NB4 (cell line): ENCODE data around the gene GNG7.
"Not testable (repeated sequence)": the region's sequence is repeated elsewhere in the genome, so short reads cannot be mapped to it uniquely, and the experiment has no call there.

Experiments
- DNase-seq: peaks from one replicate; pipeline ENCODE4 v3.0.0; 2010; ENCODE audit warnings: low read depth
- H3K4me3 ChIP-seq: one replicate; pipeline ENCODE4 v1.5.1; 2011; ENCODE audit warnings: mild to moderate bottlenecking, low read depth, low read length, moderate library complexity
- MAX ChIP-seq: IDR thresholded peaks from 2 replicates; pipeline ENCODE4 v1.6.1; 2011; ENCODE audit warnings: low read depth, low read length
- MYC ChIP-seq: IDR thresholded peaks from 2 replicates; pipeline ENCODE4 v1.6.1; 2011; ENCODE audit warnings: low read depth, low read length
- POLR2A ChIP-seq: IDR thresholded peaks from 2 replicates; pipeline ENCODE4 v1.6.1; 2011; ENCODE audit warnings: mild to moderate bottlenecking; ENCODE audit not compliant: insufficient read length; ENCODE audit errors: extremely low read depth
- TF ChIP-seq, protein P1 (sequence below): IDR thresholded peaks from one replicate; pipeline ENCODE4 v1.5.1; 2012; ENCODE audit warnings: low read depth, low read length

Gene GNG7

DNA sequence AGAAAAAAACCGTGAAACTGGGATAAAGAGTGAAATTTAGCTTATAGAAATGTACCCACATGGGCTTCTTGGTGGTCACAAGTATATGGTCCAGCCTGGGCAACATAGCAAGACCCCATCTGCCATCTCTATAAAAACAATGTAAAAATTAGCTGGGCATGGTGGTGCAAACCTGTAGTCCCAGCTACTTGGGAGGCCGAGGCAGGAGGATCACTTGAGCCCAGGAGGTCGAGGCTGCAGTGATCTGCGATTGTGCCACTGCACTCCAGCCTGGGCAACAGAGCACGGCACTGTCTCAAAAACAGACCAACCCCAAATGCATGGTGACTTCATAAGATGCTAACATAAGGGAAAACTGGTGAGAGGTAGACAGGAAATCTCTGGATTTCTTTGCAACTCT lies 54.4 kb downstream of the GNG7 start:
- DNase-seq: no peak
- H3K4me3 ChIP-seq: no peak overlapping the region
- no peak for TF ChIP-seq MAX
- TF ChIP-seq MYC: no peak
- TF ChIP-seq, protein P1, sequence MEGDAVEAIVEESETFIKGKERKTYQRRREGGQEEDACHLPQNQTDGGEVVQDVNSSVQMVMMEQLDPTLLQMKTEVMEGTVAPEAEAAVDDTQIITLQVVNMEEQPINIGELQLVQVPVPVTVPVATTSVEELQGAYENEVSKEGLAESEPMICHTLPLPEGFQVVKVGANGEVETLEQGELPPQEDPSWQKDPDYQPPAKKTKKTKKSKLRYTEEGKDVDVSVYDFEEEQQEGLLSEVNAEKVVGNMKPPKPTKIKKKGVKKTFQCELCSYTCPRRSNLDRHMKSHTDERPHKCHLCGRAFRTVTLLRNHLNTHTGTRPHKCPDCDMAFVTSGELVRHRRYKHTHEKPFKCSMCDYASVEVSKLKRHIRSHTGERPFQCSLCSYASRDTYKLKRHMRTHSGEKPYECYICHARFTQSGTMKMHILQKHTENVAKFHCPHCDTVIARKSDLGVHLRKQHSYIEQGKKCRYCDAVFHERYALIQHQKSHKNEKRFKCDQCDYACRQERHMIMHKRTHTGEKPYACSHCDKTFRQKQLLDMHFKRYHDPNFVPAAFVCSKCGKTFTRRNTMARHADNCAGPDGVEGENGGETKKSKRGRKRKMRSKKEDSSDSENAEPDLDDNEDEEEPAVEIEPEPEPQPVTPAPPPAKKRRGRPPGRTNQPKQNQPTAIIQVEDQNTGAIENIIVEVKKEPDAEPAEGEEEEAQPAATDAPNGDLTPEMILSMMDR: no peak
- no peak for TF ChIP-seq POLR2A

- no peak for DNase-seq
- H3K4me3 ChIP-seq: no peak overlapping the region
- TF ChIP-seq, protein P1: no peak
- TF ChIP-seq POLR2A (no peak), MYC (no peak), MAX (no peak)
Measured at GRCh38 chr19:2646866-2647535, 55.5 kb downstream of the GNG7 start.

DNA sequence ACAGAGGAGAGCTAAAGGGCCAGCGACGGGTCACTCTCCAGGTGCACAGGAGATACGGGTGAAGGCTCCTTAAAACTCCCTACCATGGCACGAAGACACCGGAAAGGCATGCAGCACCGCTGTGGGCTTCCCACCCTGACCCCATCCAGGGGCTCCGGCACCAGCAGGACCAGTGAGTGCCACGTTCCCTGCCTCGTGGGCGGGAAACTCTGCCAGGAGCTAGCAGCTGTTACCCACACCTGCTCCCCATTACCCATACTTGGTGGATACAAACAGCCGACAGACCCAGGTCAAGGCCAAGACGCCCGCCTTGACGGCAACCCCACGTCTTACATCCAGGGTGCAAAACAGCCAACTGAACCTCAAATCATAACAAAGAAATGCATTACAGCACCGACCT lies 56.7 kb downstream of the GNG7 start:
- TF ChIP-seq MYC (no peak), POLR2A (no peak), MAX (no peak)
- TF ChIP-seq, protein P1: no peak
- H3K4me3 ChIP-seq: no peak overlapping the region
- no peak for DNase-seq

- not testable (repeated sequence) for H3K4me3 ChIP-seq, DNase-seq
Measured at GRCh38 chr19:2643123-2643737, 59.3 kb downstream of the GNG7 start.

DNA sequence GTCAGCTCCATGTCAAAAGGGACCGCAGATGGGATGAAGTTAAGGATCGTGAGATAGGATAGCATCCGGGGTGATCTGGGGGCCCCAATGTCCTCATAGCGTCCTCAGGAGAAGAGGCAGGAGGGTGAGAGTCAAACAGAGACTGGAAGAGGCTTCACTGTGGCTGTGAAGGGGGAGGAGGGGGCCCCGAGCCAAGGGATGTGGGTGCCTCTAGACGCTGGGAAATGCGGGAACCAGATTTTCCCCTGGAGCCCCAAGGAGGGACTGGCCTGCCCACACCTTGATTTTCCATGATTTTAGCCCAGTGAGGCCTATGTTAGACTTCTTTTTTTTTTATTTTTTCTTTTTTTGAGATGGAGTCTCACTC lies 61.2 kb downstream of the GNG7 start:
- no peak for DNase-seq
- TF ChIP-seq, protein P1: no peak
- TF ChIP-seq MAX: no peak
- TF ChIP-seq MYC: no peak
- no peak for TF ChIP-seq POLR2A
- no peak overlapping the region for H3K4me3 ChIP-seq

DNA sequence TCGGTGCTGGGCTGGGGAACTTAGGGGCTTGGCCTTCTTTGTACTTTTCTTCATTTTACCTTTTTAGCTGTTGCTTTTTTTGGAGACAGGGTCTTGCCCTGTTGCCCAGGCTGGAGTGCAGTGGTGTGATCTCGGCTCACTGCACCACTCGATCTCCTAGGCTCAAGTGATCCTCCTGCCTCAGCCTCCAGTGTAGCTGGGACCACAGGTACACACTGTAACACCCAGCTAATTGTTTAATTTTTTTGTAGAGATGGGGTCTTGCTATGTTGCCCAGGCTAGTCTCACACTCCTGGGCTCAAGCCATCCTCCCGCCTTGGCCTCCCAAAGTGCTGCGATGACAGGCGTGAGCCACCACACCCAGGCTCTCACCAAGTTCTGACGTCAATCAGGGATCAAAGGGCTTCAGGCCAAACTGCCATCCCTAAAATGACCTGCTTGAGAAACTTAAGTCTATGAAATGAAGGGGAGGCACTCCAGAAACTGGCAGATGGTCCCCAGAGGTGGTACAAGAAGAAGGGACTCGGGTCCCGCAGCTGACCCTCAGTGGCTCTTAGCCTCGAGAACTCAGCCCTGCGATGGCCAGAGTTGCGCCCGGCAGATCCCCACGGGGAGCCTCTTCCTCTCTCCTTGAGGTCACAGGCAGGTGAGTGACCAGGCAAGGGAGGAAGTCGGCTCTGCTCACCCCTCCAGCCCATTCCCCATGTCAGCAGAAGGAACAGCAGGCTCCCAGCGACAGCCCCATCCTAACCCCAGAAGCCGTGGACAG lies 61.7 kb downstream of the GNG7 start:
- TF ChIP-seq, protein P1: no peak
- TF ChIP-seq MYC (no peak), POLR2A (no peak), MAX (no peak)
- no peak for DNase-seq
- H3K4me3 ChIP-seq: no peak overlapping the region
